Renal pelvis (tissue), 4 donors: ENCODE results near the gene ISCU. TPM values are rescaled to one million over a fixed set of nuclear protein-coding genes. Genes with fewer than 3 reads are reported as not detected.
"Not testable (repeated sequence)": the region's sequence is repeated elsewhere in the genome, so short reads cannot be mapped to it uniquely, and the experiment has no call there.

Experiments
- DNase-seq: peaks from one replicate; pipeline ENCODE4 v3.0.0-alpha.2; 2013
- polyA plus RNA-seq, 3 donors: library from polyadenylated mRNA; unstranded; fragments of 120-200 nt; gene quantifications; one replicate each; pipeline ENCODE4 v1.2.1, GENCODE V29; 2013; ENCODE audit not compliant: insufficient read length in 3 of 3

ISCU gene
- polyA plus RNA-seq, 3 donors: 99.2 to 112 (median 109) TPM

DNA sequence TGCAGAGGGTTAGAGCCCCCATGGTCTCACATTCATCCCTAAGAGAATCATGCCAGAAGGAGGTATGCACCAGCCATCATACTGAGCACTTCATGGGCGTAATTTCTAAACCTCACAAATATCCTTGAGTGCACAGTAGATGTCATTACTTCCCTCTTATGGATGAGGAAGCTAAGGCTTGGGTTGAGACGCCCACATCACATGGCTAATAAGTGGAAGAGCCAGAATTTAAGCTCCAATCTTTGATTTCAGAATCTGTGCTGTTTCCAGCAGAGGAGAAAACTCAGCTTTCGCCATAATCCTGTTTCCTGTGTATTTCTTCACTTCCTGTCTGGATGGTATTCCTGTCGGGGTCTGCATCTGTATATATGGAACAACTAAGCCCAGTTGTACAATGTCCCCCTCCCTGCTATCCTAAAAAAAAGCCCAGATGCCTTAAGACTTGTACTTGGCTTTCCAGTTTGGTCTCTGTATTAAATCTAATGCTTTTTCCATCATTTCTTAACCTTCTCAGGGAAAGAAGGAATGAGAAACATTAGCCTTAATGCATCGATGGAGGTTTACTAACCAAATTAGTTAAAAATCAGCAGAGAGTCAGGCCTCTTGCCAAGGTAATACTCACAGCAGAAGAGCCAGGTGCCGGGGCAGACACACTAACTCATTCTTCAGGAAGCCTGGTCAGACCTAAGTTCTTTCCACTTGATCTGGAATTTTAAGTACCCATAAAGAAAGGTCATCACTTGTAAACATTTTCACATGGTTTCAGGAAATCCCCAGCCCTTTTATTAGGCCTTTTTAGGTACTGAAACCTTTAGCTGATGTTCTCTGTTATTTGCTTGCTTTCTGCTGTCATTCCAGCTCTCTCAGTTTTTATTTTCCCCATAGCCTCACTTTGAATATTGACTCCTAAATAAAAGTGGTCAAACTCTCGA lies 5.3 kb downstream of the ISCU start:
- DNase-seq: no peak

DNA sequence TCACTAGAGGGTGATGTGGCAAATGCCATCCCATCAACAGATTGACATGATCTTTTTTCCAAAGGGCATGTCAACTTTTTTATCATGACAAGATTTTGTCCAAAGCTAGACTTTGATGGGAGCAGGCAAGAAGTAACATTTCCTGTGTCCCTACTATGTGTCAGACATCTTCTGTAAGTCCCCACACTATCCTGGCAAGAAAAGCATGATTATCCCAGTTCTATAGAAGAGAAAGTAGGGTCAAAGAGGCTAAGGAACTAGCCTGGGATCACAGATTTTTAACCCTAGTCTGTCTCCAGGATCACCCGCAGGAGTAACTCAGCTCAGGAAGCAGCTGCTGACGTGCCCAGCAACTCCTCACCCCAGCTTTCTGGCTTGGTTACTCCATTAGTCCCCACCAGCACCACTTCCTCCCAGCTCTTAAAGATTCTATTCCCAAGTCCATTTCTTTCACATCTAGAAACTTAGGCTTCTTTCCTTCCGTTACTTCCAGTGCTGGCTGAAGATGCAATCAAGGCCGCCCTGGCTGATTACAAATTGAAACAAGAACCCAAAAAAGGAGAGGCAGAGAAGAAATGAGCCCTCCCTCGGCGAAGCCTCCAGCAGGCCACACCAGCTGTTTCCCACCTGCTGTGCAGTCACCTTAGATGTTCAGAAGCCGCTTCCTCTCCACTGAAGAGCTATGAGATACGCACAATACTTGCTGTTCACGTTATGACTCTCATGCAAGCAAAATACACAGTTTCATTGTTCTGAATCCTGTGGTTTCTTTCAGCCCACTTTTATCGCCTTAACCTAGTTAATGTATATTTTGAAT lies 6.2 kb downstream of the ISCU start:
- DNase-seq: no peak

DNA sequence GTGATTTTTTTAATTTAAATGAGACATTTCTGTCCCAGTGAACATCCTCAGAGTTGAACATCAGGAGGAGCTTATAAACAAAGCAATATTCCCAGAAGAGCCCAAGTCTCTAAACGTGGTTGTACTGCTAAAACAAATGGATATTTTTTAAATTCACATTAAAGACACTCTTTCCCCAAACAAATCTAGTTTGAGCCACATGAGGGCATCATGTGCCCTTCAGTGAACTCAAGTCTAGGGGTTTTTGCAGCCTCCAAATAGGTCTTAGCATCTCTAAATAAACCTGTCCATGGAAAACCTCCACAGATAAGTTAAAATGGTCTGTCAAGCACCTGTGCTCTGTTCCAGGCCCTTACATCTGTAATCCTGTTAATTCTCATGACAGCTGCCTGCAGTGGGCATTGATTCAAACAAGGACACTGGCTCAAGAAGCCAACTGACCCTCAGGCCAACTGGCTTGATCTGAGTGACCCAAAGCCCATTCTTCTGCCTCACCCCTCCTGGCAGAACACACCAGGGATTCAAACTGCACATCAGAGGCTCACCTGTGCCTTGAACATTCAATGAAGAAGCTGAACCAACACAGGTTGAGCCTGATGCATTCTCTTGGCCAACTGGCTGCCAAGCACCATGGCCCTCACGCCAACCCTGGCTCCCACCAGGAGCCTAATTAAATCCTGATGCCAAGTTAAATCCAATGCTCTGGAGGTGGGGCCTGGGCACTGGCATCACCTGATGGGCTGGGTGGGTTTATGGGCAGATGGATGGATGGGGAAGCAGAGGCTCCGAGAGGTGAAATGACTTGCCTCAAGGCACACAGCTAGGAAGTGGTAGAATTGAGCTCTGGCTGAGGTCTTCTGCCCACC lies 8.6 kb downstream of the ISCU start:
- DNase-seq: no peak

DNA sequence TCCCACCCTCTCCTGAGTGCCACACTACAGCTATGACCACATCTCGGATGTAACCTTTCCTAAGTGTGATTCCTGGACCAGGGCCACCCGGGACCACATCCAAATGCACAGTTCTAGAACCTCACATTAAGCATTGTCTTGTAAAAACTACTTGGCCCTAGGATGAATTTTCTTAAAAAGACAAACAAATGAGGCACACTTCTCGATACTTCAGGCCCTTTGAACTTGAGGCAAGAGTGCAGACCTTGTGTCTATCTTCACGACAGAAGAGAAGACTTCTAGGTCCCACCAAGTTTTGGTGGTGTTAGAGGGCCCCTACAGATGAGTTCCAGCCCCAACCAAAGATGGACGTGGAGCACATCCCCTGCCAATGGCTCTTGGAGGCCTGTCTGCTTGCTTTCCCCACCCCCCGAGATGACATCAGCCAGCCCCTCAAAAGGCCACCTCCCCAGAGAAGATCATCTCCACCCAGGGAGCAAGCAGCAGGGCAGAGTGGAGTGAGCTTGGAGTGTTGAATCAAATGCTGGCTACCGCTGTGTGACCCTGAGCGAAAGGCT lies 9.3 kb downstream of the ISCU start:
- DNase-seq: no peak

DNA sequence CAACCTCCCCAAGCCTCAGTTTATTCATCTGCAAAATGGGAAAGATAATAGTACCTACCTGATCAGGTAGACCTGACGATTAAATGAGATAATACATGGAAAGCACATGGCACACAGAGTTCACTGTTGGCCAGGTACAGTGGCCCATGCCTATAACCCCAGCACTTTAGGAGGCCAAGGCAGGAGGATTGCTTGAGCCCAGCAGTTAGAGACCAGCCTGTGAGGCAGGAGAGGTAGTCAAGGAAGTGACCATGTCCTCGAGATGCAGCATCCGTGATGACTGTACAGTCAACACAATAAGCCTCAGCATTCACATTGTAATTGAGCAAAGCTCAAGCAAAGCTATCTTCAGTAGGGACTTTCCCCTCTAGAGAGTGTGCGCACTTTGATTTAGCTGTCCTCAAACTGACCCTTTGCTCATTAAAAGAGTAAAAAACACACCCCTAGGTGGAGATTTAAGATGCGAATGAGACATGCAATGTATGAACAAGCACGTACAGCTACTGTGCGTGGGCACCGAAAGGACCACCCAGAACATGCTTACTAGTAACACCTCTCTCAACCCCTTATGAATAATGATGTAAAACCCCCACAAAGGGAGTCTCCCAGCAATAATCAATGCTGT lies 9.9 kb downstream of the ISCU start:
- DNase-seq: no peak

DNA sequence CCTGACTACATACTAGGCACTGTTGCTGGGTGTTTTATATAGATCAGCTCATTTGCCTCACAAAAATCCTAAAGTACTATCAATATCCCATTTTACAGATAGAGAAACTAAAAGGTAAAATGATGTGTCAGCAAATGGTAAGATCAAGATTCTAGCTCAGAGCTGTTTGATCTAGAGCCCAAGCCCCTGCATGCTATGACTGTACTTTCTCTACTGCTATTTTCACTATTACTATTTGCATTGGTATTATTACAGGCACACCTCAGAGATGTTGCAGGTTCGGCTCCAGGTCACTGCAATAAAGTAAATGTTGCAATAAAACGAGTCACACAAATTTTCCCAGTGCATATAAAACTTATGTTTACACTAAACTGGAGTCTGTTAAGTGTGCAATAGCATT lies 10.9 kb downstream of the ISCU start:
- no peak for DNase-seq

DNA sequence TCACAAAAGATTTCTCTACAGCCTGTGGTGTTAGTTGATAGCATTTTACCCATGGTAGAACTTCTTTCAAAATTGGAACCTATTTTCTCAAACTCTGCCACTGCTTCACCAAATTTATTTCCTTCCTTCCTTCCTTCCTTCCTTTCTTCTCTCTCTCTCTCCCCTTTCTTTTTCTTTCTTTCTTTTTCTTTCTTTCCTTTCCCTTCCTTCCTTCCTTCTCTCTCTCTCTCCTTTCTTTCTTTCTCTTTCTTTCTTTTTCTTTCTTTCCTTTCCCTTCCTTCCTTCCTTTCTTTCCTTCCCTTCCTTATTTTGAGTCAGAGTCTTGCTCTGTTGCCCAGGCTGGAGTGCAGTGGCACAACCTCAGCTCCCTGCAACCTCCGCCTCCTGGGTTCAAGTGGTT lies 11.9 kb downstream of the ISCU start:
- DNase-seq: not testable (repeated sequence)

DNA sequence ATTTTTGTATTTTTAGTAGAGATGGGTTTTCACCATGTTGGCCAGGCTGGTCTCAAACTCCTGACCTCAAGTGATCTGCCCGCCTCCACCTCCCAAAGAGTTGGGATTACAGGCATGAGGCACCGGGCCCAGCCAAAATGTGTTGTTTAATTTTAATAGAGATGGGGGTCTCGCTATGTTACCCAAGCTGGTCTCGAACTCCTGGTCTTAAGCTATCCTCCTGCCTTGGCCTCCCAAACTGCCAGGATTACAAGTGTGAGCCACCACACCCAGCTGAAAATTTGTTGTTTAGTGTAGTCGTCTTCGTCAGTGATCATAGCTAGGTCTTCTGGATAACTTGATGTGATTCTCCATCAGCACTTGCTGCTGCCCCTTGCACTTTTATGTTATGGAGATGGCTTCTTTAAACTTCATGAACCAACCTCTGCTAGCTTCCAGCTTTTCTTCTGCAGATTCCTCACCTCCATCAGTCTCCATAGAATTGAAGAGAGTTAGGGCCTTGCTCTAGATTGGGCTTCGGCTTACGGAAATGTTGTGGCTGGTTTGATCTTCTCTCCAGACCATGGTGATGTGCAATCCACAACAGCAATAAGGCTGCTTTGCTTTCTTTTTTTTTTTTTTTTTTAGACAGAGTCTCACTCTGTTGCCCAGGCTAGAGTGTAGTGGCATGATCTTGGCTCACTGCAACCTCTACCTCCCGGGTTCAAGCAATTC lies 13.0 kb downstream of the ISCU start:
- DNase-seq: no peak

DNA sequence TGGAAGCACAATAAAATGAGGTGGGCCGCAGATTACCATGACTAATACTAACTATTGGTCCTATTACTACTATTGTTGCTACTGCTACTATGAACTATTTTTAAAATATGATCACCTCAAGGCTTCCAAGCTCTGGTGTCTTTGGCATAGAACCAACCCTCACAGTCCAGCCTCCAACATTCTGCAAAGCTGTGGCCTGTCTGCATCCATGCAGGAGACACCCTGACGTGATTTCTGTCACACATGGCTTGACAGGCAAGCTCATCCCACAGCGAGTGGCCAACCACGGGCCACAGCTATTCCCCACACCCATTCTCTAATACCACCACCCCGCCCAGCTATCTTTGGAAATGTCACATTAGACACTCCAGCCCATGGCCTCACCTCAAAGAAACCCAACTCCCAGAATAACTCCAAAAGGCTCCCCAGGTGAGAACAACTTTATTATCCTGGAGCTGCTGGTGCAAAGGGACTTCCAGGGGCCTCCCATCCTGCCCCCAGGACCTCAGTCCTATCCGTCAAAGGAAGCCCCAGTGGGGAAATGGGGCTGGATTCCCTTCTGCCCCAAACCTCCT lies 14.4 kb downstream of the ISCU start:
- no peak for DNase-seq

DNA sequence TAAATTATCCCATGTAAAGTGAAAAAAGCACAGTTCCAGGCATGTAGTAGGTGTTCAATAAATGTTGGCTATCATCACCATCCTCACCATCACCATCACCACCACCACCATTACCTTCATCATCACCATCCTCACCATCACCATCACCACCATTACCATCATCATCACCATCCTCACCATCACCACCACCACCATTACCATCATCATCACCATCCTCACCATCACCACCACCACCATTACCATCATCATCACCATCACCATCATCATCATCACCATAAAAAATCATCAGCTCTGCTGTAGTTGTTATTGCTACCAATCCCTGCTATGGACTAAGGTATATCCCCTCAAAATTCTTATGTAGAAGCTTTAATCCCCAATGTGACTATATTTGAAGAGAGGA lies 15.1 kb downstream of the ISCU start:
- no peak for DNase-seq

DNA sequence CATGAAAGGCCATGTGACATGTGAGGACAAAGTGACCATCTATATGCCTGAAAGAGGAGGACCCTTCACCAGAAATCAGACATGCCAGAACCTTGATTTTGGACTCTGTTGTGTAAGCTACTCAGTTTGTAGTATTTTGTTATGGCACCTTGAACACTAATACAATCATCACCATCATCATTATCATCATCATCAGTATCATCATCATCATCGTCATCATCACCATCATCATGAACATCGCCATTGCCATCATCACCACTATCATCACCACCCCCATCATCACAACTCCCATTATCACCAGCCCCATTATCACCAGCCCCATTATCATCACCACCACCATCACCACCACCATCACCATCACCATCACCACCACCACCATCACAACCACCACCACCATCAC lies 15.9 kb downstream of the ISCU start:
- DNase-seq: no peak

DNA sequence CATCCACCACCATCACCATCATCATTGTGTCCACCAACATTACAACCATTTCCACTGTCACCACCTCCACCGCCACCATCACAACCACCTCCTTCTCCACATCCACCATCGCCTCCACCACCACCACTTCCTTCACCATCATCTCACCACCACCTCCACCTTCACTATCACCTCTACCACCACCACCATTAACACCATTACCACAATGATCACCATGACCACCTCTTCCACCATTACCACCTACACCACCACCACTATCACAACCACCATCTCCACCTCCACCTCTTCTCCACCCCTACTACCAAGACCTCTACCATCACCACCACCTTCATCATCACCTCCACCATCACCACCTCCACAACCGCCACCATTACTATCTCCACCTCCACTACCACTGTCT lies 16.4 kb downstream of the ISCU start:
- no peak for DNase-seq

DNA sequence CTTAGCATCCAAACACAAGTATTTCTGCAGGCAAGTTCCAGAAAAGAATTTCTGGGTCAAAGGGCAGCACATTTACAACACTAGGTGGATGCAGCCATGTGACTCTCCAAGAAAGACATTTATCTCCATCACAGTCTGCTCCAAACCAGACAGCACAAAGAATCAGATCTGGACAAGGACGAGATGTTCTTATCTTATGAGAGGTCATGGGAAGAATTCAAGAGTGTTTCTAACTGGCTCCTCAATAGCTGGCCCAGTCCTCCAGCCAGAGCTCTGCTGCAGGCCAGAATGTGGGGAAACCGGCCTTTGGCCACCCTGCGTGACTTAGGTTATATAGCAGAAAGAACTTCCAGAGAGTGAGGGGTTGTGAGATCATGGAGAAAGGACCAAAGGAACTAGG lies 18.1 kb downstream of the ISCU start:
- DNase-seq: no peak

DNA sequence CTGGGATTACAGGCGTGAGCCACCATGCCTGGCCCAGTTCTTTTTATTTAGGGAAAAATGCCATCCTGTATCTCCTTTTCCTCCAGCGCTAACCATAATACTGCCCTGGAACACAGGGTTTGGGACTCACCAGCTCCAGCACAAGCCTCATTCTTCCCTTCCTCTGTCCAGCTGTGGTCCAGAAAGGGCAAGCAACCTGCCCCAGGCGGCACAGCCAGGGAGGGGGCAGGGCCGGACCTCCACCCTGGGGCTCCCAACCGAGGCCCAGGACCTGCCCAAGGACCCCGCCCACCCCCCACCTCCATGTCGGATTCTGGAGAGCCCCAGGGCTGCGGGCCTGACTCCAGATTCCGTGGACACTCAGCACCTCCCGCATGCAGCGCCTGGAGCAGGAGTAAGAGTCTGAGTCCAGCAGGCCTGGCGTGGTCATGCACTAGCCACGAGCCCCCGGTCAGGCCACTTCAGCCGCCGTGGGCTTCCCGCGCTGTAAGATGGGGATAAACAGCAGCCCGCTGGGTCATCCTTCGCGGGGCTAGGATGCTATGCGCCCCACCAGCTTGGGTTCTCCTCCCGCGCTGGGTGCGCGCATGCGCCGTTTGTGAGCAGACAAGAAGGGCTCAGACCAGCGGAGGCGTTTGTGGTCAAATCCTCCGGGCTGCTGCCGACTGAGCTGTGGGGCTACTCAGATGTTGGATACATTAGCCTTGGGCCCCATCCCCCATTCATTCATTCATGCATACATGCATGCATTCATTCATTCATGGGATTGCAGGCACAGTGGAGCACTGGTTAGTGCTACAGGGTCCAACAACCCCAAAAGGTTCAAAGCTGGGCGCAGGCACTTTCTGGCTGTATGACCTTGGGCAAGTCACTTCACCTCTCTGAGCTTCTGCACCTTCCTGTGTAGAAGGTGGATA lies 19.2 kb downstream of the ISCU start:
- DNase-seq: no peak

DNA sequence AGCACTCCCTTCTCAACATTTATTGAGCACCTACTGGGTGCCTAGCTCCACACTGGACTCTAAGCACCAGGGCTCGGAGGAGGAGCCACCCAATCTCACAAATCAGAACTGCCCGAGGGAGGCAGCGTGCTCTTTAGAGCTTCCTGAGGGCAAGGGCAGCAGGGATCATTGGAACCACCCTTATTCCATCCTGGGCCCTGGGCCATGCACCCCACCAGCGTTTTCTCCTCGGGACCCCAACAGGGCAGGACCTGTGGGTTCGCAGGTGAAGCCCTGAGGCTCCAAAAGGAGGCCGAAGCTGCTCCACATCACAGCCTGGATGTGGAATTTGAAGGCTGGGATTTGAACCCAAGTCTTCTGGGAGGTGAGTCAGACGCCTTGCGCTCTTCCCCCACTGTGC lies 20.1 kb downstream of the ISCU start:
- DNase-seq: no peak

DNA sequence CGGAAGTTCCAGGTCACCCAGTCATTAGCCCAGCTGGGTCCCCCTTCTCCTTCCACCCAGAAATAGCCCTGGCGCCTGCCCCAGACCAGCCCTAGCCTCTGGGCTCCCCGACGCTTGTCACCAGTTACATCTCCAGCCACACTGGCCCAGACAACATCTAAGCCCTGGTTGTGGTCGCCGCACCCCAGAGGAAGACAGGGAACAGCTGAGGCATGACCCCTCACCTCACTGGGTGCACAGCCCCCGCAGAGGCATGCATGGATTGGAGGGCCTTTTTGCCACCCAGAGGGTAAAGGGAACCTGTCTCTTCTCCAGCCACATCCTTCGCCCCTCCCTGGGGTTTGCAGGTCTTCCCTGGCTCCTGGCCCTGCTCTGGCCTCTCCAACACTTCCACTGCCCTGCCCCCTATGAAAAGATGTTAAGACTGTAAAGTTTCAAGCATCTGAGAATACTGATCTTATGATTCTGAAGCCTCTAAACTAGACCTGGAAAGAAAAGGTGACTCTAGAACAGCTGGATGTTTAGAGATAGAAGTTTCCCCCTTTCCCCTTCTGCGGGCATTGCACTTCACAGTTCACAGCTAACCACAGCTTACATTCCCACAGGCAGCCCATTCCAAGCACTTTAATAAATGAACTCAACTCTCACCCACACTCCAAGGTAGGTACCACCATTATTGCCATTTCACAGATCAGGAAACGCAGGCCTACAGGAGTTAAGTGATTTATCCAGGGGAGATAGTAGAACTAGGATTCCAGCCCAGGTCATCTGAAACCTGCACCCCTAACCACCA lies 20.8 kb downstream of the ISCU start:
- no peak for DNase-seq

DNA sequence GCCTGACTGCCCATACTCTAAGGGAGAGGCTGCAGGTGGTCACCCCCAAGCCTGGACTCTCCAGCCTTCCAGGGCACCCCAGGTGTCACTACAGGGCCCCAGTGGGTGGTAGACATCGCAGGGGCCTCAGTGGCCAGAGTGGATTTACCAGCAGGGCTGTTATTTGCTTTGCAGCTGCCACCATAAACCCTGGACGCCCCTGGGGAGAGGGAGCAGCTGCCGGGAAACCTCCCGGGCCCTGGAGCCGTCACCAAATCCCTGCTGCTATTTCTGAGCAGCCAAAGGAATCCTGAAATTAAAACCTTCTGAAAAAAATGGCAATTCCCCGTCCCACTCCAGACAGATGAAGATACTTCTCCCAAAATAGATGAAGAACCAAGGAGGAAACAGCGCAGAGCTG lies 21.6 kb downstream of the ISCU start:
- no peak for DNase-seq

DNA sequence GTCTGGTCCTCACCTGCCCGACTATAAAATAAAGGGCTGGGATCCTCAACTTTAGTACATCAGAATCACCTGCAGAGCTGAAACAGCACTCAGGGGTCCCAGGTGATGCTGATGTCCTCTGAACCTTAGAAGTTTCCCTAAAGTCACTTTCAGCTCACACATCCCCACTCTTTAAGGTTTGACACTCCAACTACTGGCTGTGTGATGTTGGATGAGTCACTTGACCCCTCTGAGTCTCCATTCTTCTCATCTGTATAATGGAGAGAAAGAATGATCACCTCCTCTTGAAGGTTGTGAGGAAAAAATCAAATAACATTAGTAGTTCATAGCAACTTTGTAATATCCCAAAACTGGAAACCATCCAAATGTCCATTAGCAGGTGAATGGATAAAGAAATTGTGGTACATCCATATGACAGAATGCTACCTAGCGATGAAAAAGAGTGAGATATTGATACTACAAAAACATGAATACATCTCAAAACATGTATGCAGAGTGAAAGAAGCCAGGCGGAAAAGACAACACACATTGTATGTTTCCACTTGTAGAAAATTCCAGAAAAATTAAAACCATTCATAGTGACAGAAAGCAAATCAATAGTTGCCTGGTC lies 22.2 kb downstream of the ISCU start:
- DNase-seq: no peak
